Measurements from ENCODE around the gene UTP11. TPM values are rescaled to one million over a fixed set of nuclear protein-coding genes. Genes with fewer than 3 reads are reported as not detected.

UTP11 gene
- total and polyA plus RNA-seq, 2 experiments from 2014 or later = 37.1 to 51.0 TPM

DNA sequence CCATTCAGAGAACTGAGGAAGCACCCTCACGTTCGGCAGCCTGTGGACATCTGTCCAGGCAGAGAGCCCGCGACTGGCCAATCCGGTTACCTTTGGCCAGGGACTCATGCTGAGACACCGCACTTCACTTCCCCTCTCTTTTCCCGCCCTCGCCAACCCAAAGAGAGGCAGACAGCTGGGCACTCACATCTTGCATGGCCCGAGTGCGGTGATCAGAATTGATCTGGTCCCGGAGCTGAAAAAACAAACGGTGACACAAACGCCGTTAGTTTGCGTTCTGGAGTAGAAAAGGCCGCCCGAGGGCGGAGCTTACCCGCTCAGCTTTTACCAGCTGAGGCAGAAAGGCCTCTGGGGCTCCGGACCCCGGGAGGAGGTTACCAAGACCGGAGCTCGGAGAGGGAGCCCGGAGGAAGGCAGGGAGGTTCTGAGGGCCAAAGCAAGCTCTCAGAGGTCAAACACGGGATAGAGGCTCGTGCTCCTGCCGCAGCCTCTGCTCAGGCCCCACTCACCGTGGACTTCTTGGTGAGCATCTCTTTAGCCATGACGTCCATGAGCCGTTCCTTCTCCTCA is 23.1 kb upstream of the UTP11 start:
- 1% methylated on average over 29 to 30 of the region's 30 CpGs for WGBS, 2 experiments (ENCODE audit: low coverage in 1 of 2, low lambda C conversion rate in 2 of 2, missing lambda C conversion rate in 2 of 2)
- Histone ChIP-seq H3K9ac (peak overlapping the region; percentile 93), H3K27me3 (replicated peaks; ENCODE audit: insufficient read depth) (no peaks in the 10 kb centered on the region), H3K36me3 (ENCODE audit: low read depth) (peaks cover 17% of the 10 kb centered on the region; the same call in 1 of the 2 replicates), H3K9me3 (ENCODE audit: low read depth) (no peaks in the 10 kb centered on the region), H3F3A (ENCODE audit: insufficient read depth) (peaks cover 40% of the 10 kb centered on the region; the same call in 1 of the 2 replicates), H2AFZ (peak overlapping the region; percentile 88), H3K9me2 (ENCODE audit: insufficient read depth) (no peaks in the 10 kb centered on the region), H3K79me2 (ENCODE audit: insufficient read depth) (peaks cover 34% of the 10 kb centered on the region), H3K4me1 (ENCODE audit: insufficient read depth) (peaks cover 8% of the 10 kb centered on the region; the same call in 1 of the 2 replicates), H4K20me1 (ENCODE audit: insufficient read depth) (no peaks in the 10 kb centered on the region), H3K4me2 (ENCODE audit: unreplicated experiment) (peak overlapping the region; percentile 91), H3K27ac (peak overlapping the region; percentile 70), H3K4me3 (peak overlapping the region; percentile 100)
- in situ Hi-C loops (cut with MboI) = no loop called here
- no peak for TF ChIP-seq EZH2phosphoT487 (IDR thresholded peaks at IDR 0.05; ENCODE audit: insufficient read depth, low read depth)
- no peak for TF ChIP-seq EZH2 (IDR thresholded peaks at IDR 0.05; ENCODE audit: insufficient read depth, poor library complexity, severe bottlenecking)
- DNase-seq = peak; percentile 72

DNA sequence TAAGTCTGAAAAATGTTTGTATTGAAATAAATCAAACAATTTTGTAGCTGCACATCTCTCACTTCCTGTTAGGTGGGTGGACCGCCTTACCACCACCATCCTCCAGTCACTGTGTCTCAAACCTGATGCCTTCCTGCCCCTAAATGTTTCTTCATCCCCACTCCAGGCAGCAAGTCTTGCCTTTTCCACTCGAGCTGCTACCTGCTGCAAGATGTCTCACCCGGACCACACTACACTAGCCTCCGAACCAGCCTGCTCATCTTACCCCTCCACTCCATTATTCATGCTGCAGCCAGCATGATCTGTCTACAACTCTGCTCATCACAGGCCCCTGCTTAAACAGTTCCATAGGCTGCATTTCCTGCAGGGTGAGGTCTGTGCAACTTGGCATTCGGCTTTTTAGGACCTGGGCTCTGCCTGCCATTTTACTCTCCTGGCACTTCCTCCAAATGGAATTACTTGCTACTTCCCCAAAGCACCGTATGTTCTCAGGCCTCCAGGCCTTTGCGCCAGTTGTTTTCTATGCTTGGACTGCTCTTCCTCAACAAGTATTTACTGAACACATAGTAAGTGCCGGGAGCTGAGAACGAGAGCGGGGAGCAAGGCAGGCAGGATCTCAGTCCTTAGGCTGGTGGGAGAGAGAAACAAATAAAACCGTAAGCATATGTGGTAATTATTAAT is 17.5 kb upstream of the UTP11 start:
- in situ Hi-C loops (cut with MboI) = no loop called here
- peaks cover 31% of the 10 kb centered on the region for H3K79me2 ChIP-seq (ENCODE audit: insufficient read depth)
- no peaks in the 10 kb centered on the region for H3K27me3 ChIP-seq (replicated peaks; ENCODE audit: insufficient read depth)
- H3K9me3 ChIP-seq (ENCODE audit: low read depth) = no peaks in the 10 kb centered on the region
- TF ChIP-seq EZH2 (IDR thresholded peaks at IDR 0.05; ENCODE audit: insufficient read depth, poor library complexity, severe bottlenecking) (no peak), EZH2phosphoT487 (IDR thresholded peaks at IDR 0.05; ENCODE audit: insufficient read depth, low read depth) (no peak)
- H3K9ac ChIP-seq = peak overlapping the region; percentile 76
- no peak for DNase-seq
- peak overlapping the region; percentile 75 for H3K4me3 ChIP-seq
- H3K27ac ChIP-seq = peak overlapping the region; percentile 70
- peak overlapping the region; percentile 73 for H3K4me2 ChIP-seq (ENCODE audit: unreplicated experiment)
- H2AFZ ChIP-seq = peak overlapping the region; percentile 80
- H3K36me3 ChIP-seq (ENCODE audit: low read depth) = peaks cover 6% of the 10 kb centered on the region
- no peaks in the 10 kb centered on the region for H4K20me1 ChIP-seq (ENCODE audit: insufficient read depth)
- H3F3A ChIP-seq (ENCODE audit: insufficient read depth) = peaks cover 44% of the 10 kb centered on the region
- no peaks in the 10 kb centered on the region for H3K9me2 ChIP-seq (ENCODE audit: insufficient read depth)
- peaks cover 26% of the 10 kb centered on the region for H3K4me1 ChIP-seq (ENCODE audit: insufficient read depth)
- 53 to 57% methylated on average over 11 of the region's 11 CpGs for WGBS, 2 experiments (ENCODE audit: low coverage in 1 of 2, low lambda C conversion rate in 2 of 2, missing lambda C conversion rate in 2 of 2)

DNA sequence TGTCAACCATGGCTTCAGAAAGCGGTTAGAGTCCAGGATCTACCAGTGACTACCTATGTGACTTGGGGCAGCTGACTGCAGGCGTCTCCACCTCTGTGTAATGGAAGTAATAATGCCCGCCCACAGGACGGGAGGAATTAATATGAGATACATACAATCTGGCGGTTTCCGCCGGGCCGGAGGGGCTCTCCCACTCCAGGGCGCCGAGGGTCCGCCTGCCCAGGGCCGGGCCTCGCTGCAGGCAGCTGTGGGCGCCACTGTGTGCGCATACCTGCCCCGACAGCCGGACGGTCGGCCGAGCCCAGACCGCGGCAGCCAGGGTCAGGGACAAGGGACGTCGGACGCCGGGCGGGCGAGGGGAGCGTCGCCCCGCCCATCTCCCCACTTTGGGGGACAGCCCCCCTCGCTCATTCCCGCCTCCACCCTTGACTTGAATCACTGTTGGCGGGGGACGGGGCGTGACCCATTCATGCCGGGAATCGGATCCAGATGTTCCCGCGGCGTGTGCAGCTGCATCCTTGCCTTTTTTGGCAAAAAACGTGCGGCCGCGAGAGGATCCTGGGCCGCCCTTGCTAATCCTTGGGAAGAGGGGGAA is 16.7 kb upstream of the UTP11 start:
- H3K9ac ChIP-seq = peak overlapping the region; percentile 76

DNA sequence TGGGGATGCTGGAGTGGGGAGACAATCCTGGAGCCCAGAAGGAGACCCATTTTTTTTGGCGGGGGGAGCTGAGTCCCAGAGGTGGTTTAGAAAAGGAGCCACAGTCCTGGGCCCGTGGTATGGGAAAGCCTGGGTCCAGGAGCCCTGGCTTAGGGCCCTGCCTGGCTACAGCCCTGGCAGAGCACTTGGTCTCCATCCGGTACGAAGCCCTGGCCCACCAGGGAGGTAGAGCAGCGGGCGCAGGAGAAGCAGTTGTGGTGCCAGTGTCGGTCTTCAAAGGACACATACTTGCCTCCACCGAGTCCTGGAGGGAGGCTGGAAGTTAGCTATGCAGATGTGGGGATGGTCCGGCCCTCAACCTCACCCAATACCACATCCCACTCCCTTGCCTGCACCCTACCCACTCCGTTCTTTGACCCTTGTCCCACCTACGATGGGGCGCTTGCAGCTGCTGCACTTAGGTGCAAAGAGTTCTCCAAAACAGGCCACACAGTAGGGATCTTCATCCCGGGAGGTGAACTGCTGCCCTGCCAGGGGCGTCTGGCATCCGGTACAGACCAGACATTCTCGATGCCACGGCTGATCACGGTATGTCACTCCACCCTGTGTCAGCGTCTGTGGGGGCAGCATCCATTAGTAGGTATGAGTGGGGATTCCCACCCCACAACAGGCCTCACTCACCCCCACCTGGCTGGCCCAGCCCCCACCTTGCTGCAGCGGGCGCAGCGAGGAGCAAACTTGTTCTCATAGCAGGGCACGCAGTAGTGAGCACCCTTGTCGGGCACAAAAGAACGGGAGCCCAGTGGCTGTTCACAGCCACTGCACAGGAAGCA is 15.1 kb upstream of the UTP11 start:
- Histone ChIP-seq H3K4me3 (no peak overlapping the region), H3K9me2 (ENCODE audit: insufficient read depth) (no peaks in the 10 kb centered on the region), H3K27ac (peak overlapping the region; percentile 70), H3K4me2 (ENCODE audit: unreplicated experiment) (peak overlapping the region; percentile 18), H3K9me3 (ENCODE audit: low read depth) (no peaks in the 10 kb centered on the region), H2AFZ (no peak overlapping the region), H4K20me1 (ENCODE audit: insufficient read depth) (no peaks in the 10 kb centered on the region), H3K27me3 (replicated peaks; ENCODE audit: insufficient read depth) (no peaks in the 10 kb centered on the region), H3F3A (ENCODE audit: insufficient read depth) (peaks cover 50% of the 10 kb centered on the region), H3K36me3 (ENCODE audit: low read depth) (peaks cover 6% of the 10 kb centered on the region), H3K4me1 (ENCODE audit: insufficient read depth) (peaks cover 50% of the 10 kb centered on the region), H3K9ac (peak overlapping the region; percentile 28), H3K79me2 (ENCODE audit: insufficient read depth) (peaks cover 44% of the 10 kb centered on the region)
- 82 to 84% methylated on average over 25 of the region's 25 CpGs for WGBS, 2 experiments (ENCODE audit: low coverage in 1 of 2, low lambda C conversion rate in 2 of 2, missing lambda C conversion rate in 2 of 2)
- in situ Hi-C loops (cut with MboI) = no loop called here
- no peak for DNase-seq
- TF ChIP-seq EZH2phosphoT487 (IDR thresholded peaks at IDR 0.05; ENCODE audit: insufficient read depth, low read depth) (no peak), EZH2 (IDR thresholded peaks at IDR 0.05; ENCODE audit: insufficient read depth, poor library complexity, severe bottlenecking) (no peak)

More for the DNA sequence above, 16.7 kb upstream of the UTP11 start:
- TF ChIP-seq EZH2 (IDR thresholded peaks at IDR 0.05; ENCODE audit: insufficient read depth, poor library complexity, severe bottlenecking) (no peak), EZH2phosphoT487 (IDR thresholded peaks at IDR 0.05; ENCODE audit: insufficient read depth, low read depth) (no peak)
- Histone ChIP-seq H4K20me1 (ENCODE audit: insufficient read depth) (no peaks in the 10 kb centered on the region), H3K9me3 (ENCODE audit: low read depth) (no peaks in the 10 kb centered on the region), H3K36me3 (ENCODE audit: low read depth) (peaks cover 6% of the 10 kb centered on the region), H3K27ac (peak overlapping the region; percentile 70), H3K9me2 (ENCODE audit: insufficient read depth) (no peaks in the 10 kb centered on the region), H3F3A (ENCODE audit: insufficient read depth) (peaks cover 45% of the 10 kb centered on the region), H3K27me3 (replicated peaks; ENCODE audit: insufficient read depth) (no peaks in the 10 kb centered on the region), H3K4me1 (ENCODE audit: insufficient read depth) (peaks cover 34% of the 10 kb centered on the region), H3K4me3 (peak overlapping the region; percentile 75), H3K4me2 (ENCODE audit: unreplicated experiment) (peak overlapping the region; percentile 73), H3K79me2 (ENCODE audit: insufficient read depth) (peaks cover 31% of the 10 kb centered on the region), H2AFZ (peak overlapping the region; percentile 80)
- WGBS, 2 experiments (ENCODE audit: low coverage in 1 of 2, low lambda C conversion rate in 2 of 2, missing lambda C conversion rate in 2 of 2) = 1% methylated on average over 29 to 33 of the region's 46 CpGs
- in situ Hi-C loops (cut with MboI) = no loop called here
- peak; percentile 97 for DNase-seq

Data from GM23248 (cell line).